SK-N-SH treated with all-trans-retinoic acid at 6 μM for 48 hours (cell line): ENCODE data around the gene HSPA12A.

Experiments
- ARNTL ChIP-seq: fragments of 450-650 bp; formaldehyde crosslinking; IDR thresholded peaks from 2 replicates; pipeline ENCODE4 v1.5.0; 2020; ENCODE audit warnings: low read depth, mild to moderate bottlenecking, moderate library complexity, borderline replicate concordance
- ZNF8 ChIP-seq: fragments of 450-650 bp; formaldehyde crosslinking; IDR thresholded peaks from 2 replicates; pipeline ENCODE4 v1.5.0; 2020; ENCODE audit warnings: mild to moderate bottlenecking, moderate library complexity

DNA sequence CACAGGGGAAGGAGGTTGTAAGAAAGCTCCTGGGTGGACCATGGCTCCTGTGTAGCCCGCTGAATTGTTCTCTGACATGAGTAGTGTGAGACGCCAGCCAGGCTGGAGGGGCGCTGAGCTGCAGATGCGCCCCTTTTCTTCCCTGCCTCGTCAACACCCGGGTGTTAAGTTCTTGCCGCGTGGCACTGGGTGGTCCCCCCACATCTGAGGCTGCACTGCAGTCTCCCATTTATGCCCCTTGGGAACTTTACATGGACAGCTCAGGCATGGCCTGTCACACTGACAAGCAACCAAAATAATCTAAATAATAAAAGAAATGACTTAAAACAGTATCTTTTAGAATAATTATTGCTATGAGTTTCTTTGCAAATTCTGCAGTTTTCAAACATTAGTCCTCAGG lies 34.6 kb upstream of the HSPA12A start:
- no peak for TF ChIP-seq ARNTL (CRISPR knock-in tag)
- no peak for TF ChIP-seq ZNF8 (CRISPR knock-in tag)
